Fibroblast of mammary gland (primary cell): ENCODE measurements around the gene CHST2.
"Not testable (repeated sequence)": the region's sequence is repeated elsewhere in the genome, so short reads cannot be mapped to it uniquely, and the experiment has no call there.

ENCODE experiments used
- DNase-seq: peaks from one replicate; pipeline ENCODE4 v3.0.0-alpha.2; 2010; ENCODE audit warnings: low read depth
- H3K4me3 ChIP-seq: 2 replicates; pipeline ENCODE4 v1.5.1; 2011; ENCODE audit warnings: low read depth, mild to moderate bottlenecking, low read length, moderate library complexity; ENCODE audit not compliant: control insufficient read depth
- CTCF ChIP-seq: conservative IDR thresholded peaks from 2 replicates; pipeline ENCODE4 v1.5.1; 2011; ENCODE audit warnings: low read depth, low read length, inconsistent platforms; ENCODE audit not compliant: control insufficient read depth, insufficient read depth

CHST2 gene

GRCh38 chr3:143152043-143152442 is 32.5 kb downstream of the CHST2 start:
- DNase-seq = no peak
- TF ChIP-seq CTCF = no peak

GRCh38 chr3:143155756-143156155 is 36.2 kb downstream of the CHST2 start:
- no peak for DNase-seq
- no peak for TF ChIP-seq CTCF
- H3K4me3 ChIP-seq = no peak overlapping the region

More at GRCh38 chr3:143152043-143152442, 32.5 kb downstream of the CHST2 start:
- H3K4me3 ChIP-seq = no peak overlapping the region

GRCh38 chr3:143158014-143158988 is 38.7 kb downstream of the CHST2 start:
- H3K4me3 ChIP-seq = no peak overlapping the region
- no peak for TF ChIP-seq CTCF
- peak; percentile 73 for DNase-seq

- DNase-seq = no peak
- H3K4me3 ChIP-seq = no peak overlapping the region
- no peak for TF ChIP-seq CTCF
Observed at GRCh38 chr3:143160437-143160836, 40.9 kb downstream of the CHST2 start.

- no peak overlapping the region for H3K4me3 ChIP-seq
- TF ChIP-seq CTCF = no peak
- DNase-seq = no peak
Observed at GRCh38 chr3:143163562-143164100, 44.1 kb downstream of the CHST2 start.

GRCh38 chr3:143165211-143165610 is 45.6 kb downstream of the CHST2 start:
- no peak for TF ChIP-seq CTCF
- no peak for DNase-seq
- H3K4me3 ChIP-seq = no peak overlapping the region

- H3K4me3 ChIP-seq = not testable (repeated sequence)
- DNase-seq = peak; percentile 92
Observed at GRCh38 chr3:143165612-143166285, 46.2 kb downstream of the CHST2 start.
